Duodenal mucosa (tissue), 2 donors: ENCODE data around the gene ABLIM2.

Source experiments
- H3K27ac ChIP-seq: one replicate; pipeline ENCODE4 v1.7.0; 2013; ENCODE audit warnings: low read depth, low read length
- H3K27me3 ChIP-seq, 2 donors: one replicate each; pipeline ENCODE4 v1.7.0; 2013; ENCODE audit warnings: low read length in 2 of 2, control low read depth in 1 of 2; ENCODE audit not compliant: insufficient read depth in 2 of 2, control insufficient read depth in 1 of 2
- H3K36me3 ChIP-seq, 2 donors: one replicate each; pipeline ENCODE4 v1.7.0; 2013; ENCODE audit warnings: low read length in 2 of 2, control low read depth in 1 of 2; ENCODE audit not compliant: insufficient read depth in 2 of 2, control insufficient read depth in 1 of 2
- H3K4me1 ChIP-seq, 2 donors: one replicate each; pipeline ENCODE4 v1.7.0; 2013; ENCODE audit warnings: low read length in 2 of 2, control low read depth in 1 of 2; ENCODE audit not compliant: insufficient read depth in 2 of 2, control insufficient read depth in 1 of 2
- H3K4me3 ChIP-seq, 2 donors: one replicate each; pipeline ENCODE4 v1.7.0; 2013; ENCODE audit warnings: low read length in 2 of 2, low read depth in 1 of 2
- H3K9ac ChIP-seq, 2 donors: one replicate each; pipeline ENCODE4 v1.7.0; 2013; ENCODE audit warnings: low read length in 2 of 2, low read depth in 1 of 2
- H3K9me3 ChIP-seq, 2 donors: one replicate each; pipeline ENCODE4 v1.7.0; 2013; ENCODE audit warnings: low read length in 2 of 2, control low read depth in 1 of 2; ENCODE audit not compliant: control insufficient read depth in 1 of 2

Gene ABLIM2

GRCh38 chr4:8083086-8083825 lies 75.4 kb downstream of the ABLIM2 start:
- no peak overlapping the region for H3K27ac ChIP-seq
- H3K4me1 ChIP-seq = peaks cover 0 to 7% of the 10 kb centered on the region in 2 donors

DNA sequence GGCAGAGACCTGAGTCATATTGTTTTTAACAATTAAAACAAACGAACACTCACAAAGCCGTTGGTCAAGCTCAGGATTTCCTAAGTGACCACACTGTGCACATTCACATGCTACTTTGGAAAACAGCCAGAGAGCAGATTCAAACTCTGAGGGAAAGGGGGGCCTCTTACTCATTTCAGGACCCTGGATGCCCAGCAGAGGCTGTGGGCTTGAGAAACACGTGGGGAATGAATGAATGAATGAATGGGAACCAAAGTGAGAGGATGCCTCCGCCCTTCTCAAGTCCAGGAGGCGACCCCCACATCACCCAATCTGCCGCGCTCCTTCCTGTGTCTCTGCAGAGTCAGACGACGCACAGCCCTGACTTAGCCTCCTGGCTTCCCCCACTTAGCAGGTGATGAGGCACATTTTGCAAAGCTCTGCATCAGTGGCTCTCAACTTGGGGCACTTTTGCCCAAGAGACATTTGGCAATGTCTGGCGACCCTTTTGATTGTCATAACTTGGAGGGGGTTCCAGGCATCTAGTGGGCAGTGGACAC lies 76.0 kb downstream of the ABLIM2 start:
- Histone ChIP-seq H3K4me1 (peaks cover 0 to 7% of the 10 kb centered on the region in 2 donors), H3K27me3 (no peaks in the 10 kb centered on the region), H3K36me3 (no peaks in the 10 kb centered on the region), H3K9ac (no peak overlapping the region), H3K9me3 (no peaks in the 10 kb centered on the region), H3K4me3 (no peak overlapping the region), H3K27ac (no peak overlapping the region)

More at GRCh38 chr4:8083086-8083825, 75.4 kb downstream of the ABLIM2 start:
- Histone ChIP-seq H3K9ac (no peak overlapping the region), H3K4me3 (no peak overlapping the region), H3K36me3 (no peaks in the 10 kb centered on the region), H3K27me3 (no peaks in the 10 kb centered on the region), H3K9me3 (no peaks in the 10 kb centered on the region)

- Histone ChIP-seq H3K9me3 (no peaks in the 10 kb centered on the region), H3K9ac (no peak overlapping the region), H3K27ac (no peak overlapping the region), H3K4me3 (no peak overlapping the region), H3K27me3 (no peaks in the 10 kb centered on the region), H3K36me3 (no peaks in the 10 kb centered on the region), H3K4me1 (peaks cover 0 to 7% of the 10 kb centered on the region in 2 donors)
Observed at GRCh38 chr4:8081621-8082516, 76.7 kb downstream of the ABLIM2 start.

DNA sequence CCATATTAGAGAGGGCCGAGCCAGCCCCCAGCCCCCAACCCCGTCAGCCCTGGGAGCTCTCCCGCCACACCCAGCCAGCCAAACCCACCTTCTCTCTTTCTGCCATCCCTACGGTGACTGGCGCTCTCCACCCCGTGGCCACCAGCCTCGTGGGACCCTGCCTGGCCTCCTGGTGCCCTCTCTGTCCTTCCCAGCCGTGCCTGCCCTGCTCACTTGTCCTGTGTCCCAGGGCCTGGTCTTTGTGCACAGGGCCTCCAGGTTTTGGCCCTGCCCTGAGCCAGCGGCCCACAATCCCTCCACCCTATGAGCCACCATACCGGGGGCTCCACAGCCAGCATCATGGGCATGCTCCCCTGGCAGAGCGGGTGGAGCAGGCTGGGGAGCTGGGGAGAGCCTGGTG lies 77.4 kb downstream of the ABLIM2 start:
- H3K36me3 ChIP-seq = no peaks in the 10 kb centered on the region
- no peak overlapping the region for H3K27ac ChIP-seq
- H3K9me3 ChIP-seq = no peaks in the 10 kb centered on the region
- H3K9ac ChIP-seq = no peak overlapping the region
- H3K4me3 ChIP-seq = no peak overlapping the region
- peaks cover 0 to 7% of the 10 kb centered on the region in 2 donors for H3K4me1 ChIP-seq
- H3K27me3 ChIP-seq = no peaks in the 10 kb centered on the region

- no peak overlapping the region for H3K9ac ChIP-seq
- H3K9me3 ChIP-seq = no peaks in the 10 kb centered on the region
- H3K27me3 ChIP-seq = no peaks in the 10 kb centered on the region
- peaks cover 0 to 7% of the 10 kb centered on the region in 2 donors for H3K4me1 ChIP-seq
- no peaks in the 10 kb centered on the region for H3K36me3 ChIP-seq
- H3K4me3 ChIP-seq = no peak overlapping the region
- H3K27ac ChIP-seq = no peak overlapping the region
Observed at GRCh38 chr4:8080754-8081065, 77.9 kb downstream of the ABLIM2 start.

DNA sequence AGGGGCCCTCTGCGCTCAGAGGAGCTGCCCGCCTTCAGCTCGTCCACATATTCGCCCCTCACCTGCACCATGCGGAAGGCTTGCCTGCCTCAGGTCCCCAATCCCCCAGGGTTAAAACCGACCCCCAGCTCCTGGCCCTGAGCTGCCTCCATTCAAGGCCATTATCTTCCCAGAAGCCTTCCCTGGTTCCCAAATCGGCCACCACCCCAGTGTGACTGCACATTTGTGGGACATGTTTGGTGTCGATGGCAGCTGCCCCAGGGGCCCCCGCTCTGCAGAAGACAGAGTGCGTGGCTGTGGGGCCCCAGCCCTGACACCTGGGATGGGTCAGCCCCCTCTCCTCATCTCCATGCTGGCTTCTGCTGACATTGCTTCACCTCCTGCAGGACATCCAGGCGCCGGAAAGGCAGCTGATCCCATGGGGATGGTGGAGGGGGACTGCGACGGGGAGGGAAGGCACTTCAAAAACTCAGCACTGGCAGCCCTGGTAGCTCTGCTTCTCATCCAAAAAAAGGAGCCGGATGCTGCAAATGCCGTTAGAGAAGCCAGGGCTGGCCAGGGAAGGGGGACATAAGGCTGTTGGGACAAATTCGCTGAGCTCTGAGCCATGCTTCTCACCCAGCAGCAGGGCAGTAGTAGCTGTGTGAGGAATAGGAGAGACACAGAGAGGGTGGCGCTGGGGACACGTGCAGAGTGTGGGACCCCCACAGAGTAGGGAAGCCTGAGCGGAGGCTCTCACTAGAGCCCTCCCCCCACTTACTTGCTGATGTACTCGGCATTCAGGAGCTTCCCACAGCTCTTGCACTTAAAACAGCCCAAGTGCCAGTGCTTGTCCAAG lies 78.5 kb downstream of the ABLIM2 start:
- H3K4me3 ChIP-seq = no peak overlapping the region
- no peaks in the 10 kb centered on the region for H3K27me3 ChIP-seq
- H3K4me1 ChIP-seq = peaks cover 0 to 7% of the 10 kb centered on the region in 2 donors
- H3K9ac ChIP-seq = no peak overlapping the region
- H3K9me3 ChIP-seq = no peaks in the 10 kb centered on the region
- no peak overlapping the region for H3K27ac ChIP-seq
- H3K36me3 ChIP-seq = no peaks in the 10 kb centered on the region

DNA sequence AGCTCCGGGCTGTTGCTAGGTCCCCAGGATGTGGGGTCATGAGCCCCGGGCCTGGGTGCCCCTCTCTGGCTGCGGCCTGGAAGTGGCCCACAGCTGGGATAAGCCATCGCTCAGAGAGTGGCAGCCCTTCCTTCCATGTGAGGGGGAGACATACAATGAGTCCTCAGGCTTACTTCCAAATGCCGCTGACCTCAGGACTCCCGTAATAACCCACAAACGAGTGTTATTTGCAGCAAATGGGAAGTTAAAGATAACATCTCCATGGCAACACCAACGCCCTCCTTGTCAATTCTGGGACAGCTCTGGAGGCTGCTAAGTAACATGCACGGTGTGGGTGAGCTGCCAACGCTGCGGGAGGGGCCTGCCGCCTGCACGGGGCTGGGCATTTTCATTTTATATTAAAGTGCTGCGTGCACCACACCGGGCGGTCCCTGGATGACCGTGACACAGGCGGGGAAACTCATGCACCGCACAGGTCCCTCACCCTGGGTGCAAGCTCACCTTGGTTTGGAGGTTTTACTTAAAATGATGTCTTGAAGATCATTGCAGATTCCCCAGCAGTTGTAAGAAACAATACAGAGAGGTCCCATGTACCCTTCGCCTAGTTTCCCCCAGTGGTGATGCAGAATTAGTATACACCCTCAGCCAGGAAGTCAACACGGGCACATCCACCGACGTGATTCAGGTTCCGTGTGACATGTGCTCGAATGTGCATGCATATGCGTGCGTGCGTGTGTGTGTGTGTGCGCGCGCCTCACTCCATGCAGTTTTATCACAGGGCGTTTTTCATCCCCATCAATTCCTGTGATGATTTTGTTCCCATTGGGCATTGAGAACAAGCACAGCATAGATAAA lies 79.4 kb downstream of the ABLIM2 start:
- H3K9ac ChIP-seq = no peak overlapping the region
- no peaks in the 10 kb centered on the region for H3K27me3 ChIP-seq
- no peak overlapping the region for H3K27ac ChIP-seq
- no peaks in the 10 kb centered on the region for H3K36me3 ChIP-seq
- H3K9me3 ChIP-seq = no peaks in the 10 kb centered on the region
- H3K4me1 ChIP-seq = peaks cover 0 to 7% of the 10 kb centered on the region in 2 donors
- H3K4me3 ChIP-seq = no peak overlapping the region

- H3K9me3 ChIP-seq = no peaks in the 10 kb centered on the region
- no peaks in the 10 kb centered on the region for H3K27me3 ChIP-seq
- no peak overlapping the region for H3K4me3 ChIP-seq
- no peaks in the 10 kb centered on the region for H3K36me3 ChIP-seq
- no peak overlapping the region for H3K27ac ChIP-seq
- peaks cover 0 to 7% of the 10 kb centered on the region in 2 donors for H3K4me1 ChIP-seq
- no peak overlapping the region for H3K9ac ChIP-seq
Observed at GRCh38 chr4:8078610-8079015, 80.0 kb downstream of the ABLIM2 start.

GRCh38 chr4:8078109-8078494 lies 80.5 kb downstream of the ABLIM2 start:
- Histone ChIP-seq H3K9ac (no peak overlapping the region), H3K9me3 (no peaks in the 10 kb centered on the region), H3K27me3 (no peaks in the 10 kb centered on the region), H3K36me3 (no peaks in the 10 kb centered on the region), H3K4me3 (no peak overlapping the region), H3K27ac (no peak overlapping the region), H3K4me1 (peaks cover 0 to 7% of the 10 kb centered on the region in 2 donors)
